ENCODE data around the gene IL19. TPM values are rescaled to one million over a fixed set of nuclear protein-coding genes. Genes with fewer than 3 reads are reported as not detected.

Gene IL19, protein sequence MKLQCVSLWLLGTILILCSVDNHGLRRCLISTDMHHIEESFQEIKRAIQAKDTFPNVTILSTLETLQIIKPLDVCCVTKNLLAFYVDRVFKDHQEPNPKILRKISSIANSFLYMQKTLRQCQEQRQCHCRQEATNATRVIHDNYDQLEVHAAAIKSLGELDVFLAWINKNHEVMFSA
- total RNA-seq (2011; cell fraction: chromatin; rRNA removed; ENCODE audit: low replicate concordance), result not detected in 2 replicates
- not detected in 2 replicates for total RNA-seq (2011; cell fraction: nucleolus; rRNA removed)
- total RNA-seq (2011; cell fraction: nucleoplasm; rRNA removed), result not detected in 2 replicates
- total RNA-seq (2014; rRNA removed) (not detected in 2 replicates), total RNA-seq (2014; rRNA removed; fragmentation: Illumina TruSeq; extraction: Trizol) (not detected in 2 replicates), total RNA-seq (2015; rRNA removed; fragmentation: Illumina TruSeq; extraction: Trizol) (not detected in 2 replicates), total RNA-seq (2021) (not detected in 2 replicates), polyA plus RNA-seq (2011; rRNA removed) (not detected in 2 replicates), polyA plus RNA-seq (2014; fragmentation: Illumina TruSeq; extraction: Trizol) (not detected in 2 replicates), polyA plus RNA-seq (2014; fragmentation: Nextera tagmentation; extraction: Ambion mirVana) (not detected), polyA plus RNA-seq (2014; rRNA removed) (not detected in 2 replicates), polyA minus RNA-seq (2011; rRNA and poly(A)+ RNA removed) (not detected in 2 replicates), Bru-seq, nascent RNA (percentile 2 among the genes with signal in this experiment), BruChase-seq, experiment 1, labeled RNA remaining after a 2-hour chase (percentile 6 among the genes with signal in this experiment), BruChase-seq, experiment 2, labeled RNA remaining after a 6-hour chase (percentile 2 among the genes with signal in this experiment)
- not detected in 2 replicates for polyA plus RNA-seq (2011; cell fraction: cytosol; rRNA removed)
- not detected in 2 replicates for polyA plus RNA-seq (2011; cell fraction: nucleus; rRNA removed)
- not detected in 2 replicates for polyA plus RNA-seq (2012)
- not detected in 2 replicates for polyA minus RNA-seq (2011; cell fraction: cytosol; rRNA and poly(A)+ RNA removed)
- not detected in 2 replicates for polyA minus RNA-seq (2011; cell fraction: nucleus; rRNA and poly(A)+ RNA removed)
- long read RNA-seq, experiment 1, result 0 reads
- long read RNA-seq, experiment 2, result 0 reads
- long read RNA-seq, experiment 3, result 0 reads

- in situ Hi-C loops (cut with MboI) (no loop called here), intact Hi-C loops (cut with micrococcal nuclease) (no loop called here)
- WGBS (ENCODE audit: insufficient coverage, low coverage, missing lambda C conversion rate), result 10% methylated on average over 9 of the region's 9 CpGs
- peaks cover 28 to 63% of the 10 kb centered on the region in 2 experiments for H3K27me3 ChIP-seq (ENCODE audit: control insufficient read depth in 2 of 2, insufficient read depth in 2 of 2, low read length in 2 of 2)
- peak within 1 kb of the TSS in 1 of 2 experiments; percentile 1; a peak in 1 of 4 replicates for H3K9ac ChIP-seq (ENCODE audit: insufficient read depth in 1 of 2, low read depth in 2 of 2, low read length in 2 of 2)
- no peaks in the 10 kb centered on the region for H3K79me2 ChIP-seq (ENCODE audit: control insufficient read depth, insufficient read depth, low read length)
- peak in 1 of 4 experiments; percentile 37 for DNase-seq (ENCODE audit: extremely low read depth in 1 of 4, low spot score in 3 of 4)
- H3K4me1 ChIP-seq (replicated peaks in 1 of 2; ENCODE audit: control insufficient read depth in 2 of 2, insufficient read depth in 2 of 2, low read length in 2 of 2), result peaks cover 6 to 33% of the 10 kb centered on the region in 2 experiments
- H3K27ac ChIP-seq (ENCODE audit: extremely low read depth, low read depth, low read length), result no peak within 1 kb of the TSS
- no peak within 1 kb of the TSS for H2AFZ ChIP-seq (ENCODE audit: low read depth, low read length)
- no peak; the same call in 2 of the 3 replicates for ATAC-seq
- no peaks in the 10 kb centered on the region for H3K9me3 ChIP-seq (replicated peaks; ENCODE audit: control insufficient read depth, insufficient read depth, low read depth, low read length)
- POLR2A ChIA-PET, result interaction anchor here (0.5 to 1.6 kb wide), 5 partner anchors 22 to 1417 kb away, joined by 3 to 5 read pairs (median 3); no protein-coding TSS in a partner anchor
- no peak within 1 kb of the TSS for H3K4me2 ChIP-seq (ENCODE audit: insufficient read depth, low read length)
- no peak for FAIRE-seq
- BruUV-seq (replicated peaks), result no TSS peak
- H3K9me1 ChIP-seq (ENCODE audit: control insufficient read depth, insufficient read depth, low read length), result no peaks in the 10 kb centered on the region
- CTCF ChIA-PET (ENCODE audit: low intra/inter-chr PET ratio), result no interaction called here
- no peaks in the 10 kb centered on the region for H4K20me1 ChIP-seq (replicated peaks; ENCODE audit: control insufficient read depth, insufficient read depth, low read length)
- no peak within 1 kb of the TSS for H3K4me3 ChIP-seq
- no peaks in the 10 kb centered on the region for H3K36me3 ChIP-seq (ENCODE audit: control insufficient read depth, insufficient read depth, low read length)
- TF ChIP-seq DMBX1 (CRISPR knock-in tag; IDR thresholded peaks at IDR 0.05; ENCODE audit: borderline replicate concordance) (no peak), ZNF316 (IDR thresholded peaks at IDR 0.05) (peak; percentile 53; the same call in 1 of the 2 replicates), PHF8 (IDR thresholded peaks at IDR 0.05; ENCODE audit: borderline replicate concordance, low read length) (no peak), ZNF232 (CRISPR knock-in tag; IDR thresholded peaks at IDR 0.05) (no peak), YY1 (IDR thresholded peaks at IDR 0.05; ENCODE audit: borderline replicate concordance in 1 of 3, control insufficient read depth in 1 of 3, extremely low read depth in 1 of 3, insufficient read depth in 3 of 3, insufficient read length in 1 of 3, insufficient replicate concordance in 2 of 3, low read depth in 1 of 3, low read length in 2 of 3) (no peak), SETDB1 (IDR thresholded peaks at IDR 0.05; ENCODE audit: low read length) (peak; percentile 42), CBFB (CRISPR knock-in tag; IDR thresholded peaks at IDR 0.05) (no peak)
- TF ChIP-seq, protein P1, sequence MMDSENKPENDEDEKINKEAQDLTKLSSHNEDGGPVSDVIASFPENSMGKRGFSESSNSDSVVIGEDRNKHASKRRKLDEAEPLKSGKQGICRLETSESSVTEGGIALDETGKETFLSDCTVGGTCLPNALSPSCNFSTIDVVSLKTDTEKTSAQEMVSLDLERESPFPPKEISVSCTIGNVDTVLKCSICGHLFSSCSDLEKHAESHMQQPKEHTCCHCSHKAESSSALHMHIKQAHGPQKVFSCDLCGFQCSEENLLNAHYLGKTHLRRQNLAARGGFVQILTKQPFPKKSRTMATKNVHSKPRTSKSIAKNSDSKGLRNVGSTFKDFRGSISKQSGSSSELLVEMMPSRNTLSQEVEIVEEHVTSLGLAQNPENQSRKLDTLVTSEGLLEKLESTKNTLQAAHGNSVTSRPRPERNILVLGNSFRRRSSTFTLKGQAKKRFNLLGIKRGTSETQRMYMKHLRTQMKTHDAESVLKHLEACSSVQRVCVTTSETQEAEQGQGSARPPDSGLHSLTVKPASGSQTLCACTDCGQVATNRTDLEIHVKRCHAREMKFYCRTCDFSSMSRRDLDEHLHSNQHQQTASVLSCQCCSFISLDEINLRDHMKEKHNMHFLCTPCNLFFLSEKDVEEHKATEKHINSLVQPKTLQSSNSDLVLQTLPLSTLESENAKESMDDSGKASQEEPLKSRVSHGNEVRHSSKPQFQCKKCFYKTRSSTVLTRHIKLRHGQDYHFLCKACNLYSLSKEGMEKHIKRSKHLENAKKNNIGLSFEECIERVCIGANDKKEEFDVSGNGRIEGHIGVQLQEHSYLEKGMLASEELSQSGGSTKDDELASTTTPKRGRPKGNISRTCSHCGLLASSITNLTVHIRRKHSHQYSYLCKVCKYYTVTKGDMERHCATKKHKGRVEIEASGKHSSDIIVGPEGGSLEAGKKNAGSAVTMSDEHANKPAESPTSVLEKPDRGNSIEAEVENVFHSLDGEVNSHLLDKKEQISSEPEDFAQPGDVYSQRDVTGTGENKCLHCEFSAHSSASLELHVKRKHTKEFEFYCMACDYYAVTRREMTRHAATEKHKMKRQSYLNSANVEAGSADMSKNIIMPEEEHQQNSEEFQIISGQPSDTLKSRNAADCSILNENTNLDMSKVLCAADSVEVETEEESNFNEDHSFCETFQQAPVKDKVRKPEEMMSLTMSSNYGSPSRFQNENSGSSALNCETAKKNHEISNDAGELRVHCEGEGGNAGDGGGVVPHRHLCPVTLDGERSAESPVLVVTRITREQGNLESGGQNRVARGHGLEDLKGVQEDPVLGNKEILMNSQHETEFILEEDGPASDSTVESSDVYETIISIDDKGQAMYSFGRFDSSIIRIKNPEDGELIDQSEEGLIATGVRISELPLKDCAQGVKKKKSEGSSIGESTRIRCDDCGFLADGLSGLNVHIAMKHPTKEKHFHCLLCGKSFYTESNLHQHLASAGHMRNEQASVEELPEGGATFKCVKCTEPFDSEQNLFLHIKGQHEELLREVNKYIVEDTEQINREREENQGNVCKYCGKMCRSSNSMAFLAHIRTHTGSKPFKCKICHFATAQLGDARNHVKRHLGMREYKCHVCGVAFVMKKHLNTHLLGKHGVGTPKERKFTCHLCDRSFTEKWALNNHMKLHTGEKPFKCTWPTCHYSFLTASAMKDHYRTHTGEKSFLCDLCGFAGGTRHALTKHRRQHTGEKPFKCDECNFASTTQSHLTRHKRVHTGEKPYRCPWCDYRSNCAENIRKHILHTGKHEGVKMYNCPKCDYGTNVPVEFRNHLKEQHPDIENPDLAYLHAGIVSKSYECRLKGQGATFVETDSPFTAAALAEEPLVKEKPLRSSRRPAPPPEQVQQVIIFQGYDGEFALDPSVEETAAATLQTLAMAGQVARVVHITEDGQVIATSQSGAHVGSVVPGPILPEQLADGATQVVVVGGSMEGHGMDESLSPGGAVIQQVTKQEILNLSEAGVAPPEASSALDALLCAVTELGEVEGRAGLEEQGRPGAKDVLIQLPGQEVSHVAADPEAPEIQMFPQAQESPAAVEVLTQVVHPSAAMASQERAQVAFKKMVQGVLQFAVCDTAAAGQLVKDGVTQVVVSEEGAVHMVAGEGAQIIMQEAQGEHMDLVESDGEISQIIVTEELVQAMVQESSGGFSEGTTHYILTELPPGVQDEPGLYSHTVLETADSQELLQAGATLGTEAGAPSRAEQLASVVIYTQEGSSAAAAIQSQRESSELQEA (IDR thresholded peaks at IDR 0.05; ENCODE audit: low read depth), result no peak
These were observed at the start of gene IL19 for GRCh38 chr1:206770531-206771337. Gene IL19, plus strand, starts transcription at chr1:206770773. Its CDS starts 65,890 bp downstream, at chr1:206836663.

All from K562 (cell line).